Measurements from ENCODE around the gene ATXN7L1.

- TF ChIP-seq ATF3 (CRISPR knock-in tag; IDR thresholded peaks at IDR 0.05) (no peak), PRDM10 (CRISPR knock-in tag; IDR thresholded peaks at IDR 0.05; ENCODE audit: low read depth) (no peak)
Observed at GRCh38 chr7:105647591-105647990, 228.8 kb downstream of the ATXN7L1 start.
